NCI-H748 (cell line): ENCODE data around the gene EVI5.
A peak's percentile ranks its signal among the peaks of the same experiment; 100 is the strongest.

Experiments
- DNase-seq: peaks from one replicate; lab custom pipeline; 2025; ENCODE audit not compliant: unreplicated experiment; lab: John Stamatoyannopoulos, UW

Gene EVI5

GRCh38 chr1:92784639-92785500 lies at the start of gene EVI5:
TSS of gene EVI5 (minus strand) at chr1:92785108. CDS start at chr1:92736546, 48,562 bp downstream.
- DNase-seq = peak; percentile 95

GRCh38 chr1:92834617-92835016 lies 49.7 kb upstream of the EVI5 start:
- no peak for DNase-seq

- DNase-seq = no peak
Measured at GRCh38 chr1:92833840-92834239, 48.9 kb upstream of the EVI5 start.

GRCh38 chr1:92832537-92833114 lies 47.7 kb upstream of the EVI5 start:
- peak; percentile 35 for DNase-seq

- DNase-seq = peak; percentile 93
Measured at GRCh38 chr1:92831762-92832536, 47.0 kb upstream of the EVI5 start, which contains the start of gene RPL5. TSS of gene RPL5 (plus strand) at chr1:92832040. CDS start at chr1:92832115, 75 bp downstream.

- no peak for DNase-seq
Measured at GRCh38 chr1:92831368-92831761, 46.5 kb upstream of the EVI5 start.

- DNase-seq = no peak
Measured at GRCh38 chr1:92826792-92827191, 41.9 kb upstream of the EVI5 start.

GRCh38 chr1:92822879-92823278 lies 38.0 kb upstream of the EVI5 start:
- no peak for DNase-seq

GRCh38 chr1:92820551-92820950 lies 35.6 kb upstream of the EVI5 start:
- DNase-seq = no peak

- no peak for DNase-seq
Measured at GRCh38 chr1:92820024-92820423, 35.1 kb upstream of the EVI5 start.

GRCh38 chr1:92817986-92818764 lies 33.3 kb upstream of the EVI5 start:
- peak; percentile 5 for DNase-seq

GRCh38 chr1:92817137-92817697 lies 32.3 kb upstream of the EVI5 start:
- no peak for DNase-seq

- DNase-seq = no peak
Measured at GRCh38 chr1:92816732-92817131, 31.8 kb upstream of the EVI5 start.

GRCh38 chr1:92808381-92808780 lies 23.5 kb upstream of the EVI5 start:
- no peak for DNase-seq

GRCh38 chr1:92805216-92805615 lies 20.3 kb upstream of the EVI5 start:
- no peak for DNase-seq

GRCh38 chr1:92804721-92805201 lies 19.9 kb upstream of the EVI5 start:
- no peak for DNase-seq

- DNase-seq = no peak
Measured at GRCh38 chr1:92803140-92803887, 18.4 kb upstream of the EVI5 start.

- DNase-seq = no peak
Measured at GRCh38 chr1:92797961-92798360, 13.1 kb upstream of the EVI5 start.

- no peak for DNase-seq
Measured at GRCh38 chr1:92797297-92797696, 12.4 kb upstream of the EVI5 start.

- DNase-seq = no peak
Measured at GRCh38 chr1:92795166-92795565, 10.3 kb upstream of the EVI5 start.
